Measurements from ENCODE around the gene KDM3B.
"Not testable (repeated sequence)": the region's sequence is repeated elsewhere in the genome, so short reads cannot be mapped to it uniquely, and the experiment has no call there.

Gene KDM3B

GRCh38 chr5:138352071-138352721, at the start of gene KDM3B:
TSS of gene KDM3B (plus strand) at chr5:138352685. CDS start at chr5:138352796, 111 bp downstream.
- peak; percentile 88 for DNase-seq

- peak; percentile 5 for DNase-seq
Measured at GRCh38 chr5:138303372-138303771, 49.1 kb upstream of the KDM3B start.

GRCh38 chr5:138305797-138306196, 46.7 kb upstream of the KDM3B start:
- no peak for DNase-seq

GRCh38 chr5:138315751-138316278, 36.7 kb upstream of the KDM3B start:
- DNase-seq: no peak

- no peak for DNase-seq
Measured at GRCh38 chr5:138316355-138316754, 36.1 kb upstream of the KDM3B start.

- not testable (repeated sequence) for DNase-seq
Measured at GRCh38 chr5:138318211-138318610, 34.3 kb upstream of the KDM3B start.

GRCh38 chr5:138330813-138331448, 21.6 kb upstream of the KDM3B start:
- DNase-seq: peak; percentile 26

- DNase-seq: peak; percentile 100
Measured at GRCh38 chr5:138331449-138332368, 20.8 kb upstream of the KDM3B start, which contains the start of gene CDC25C. TSS of gene CDC25C (minus strand) at chr5:138331804. CDS start at chr5:138331180, 624 bp downstream.

GRCh38 chr5:138334867-138335447, 17.5 kb upstream of the KDM3B start:
- DNase-seq: no peak

- DNase-seq: peak; percentile 87
Measured at GRCh38 chr5:138336952-138337684, 15.4 kb upstream of the KDM3B start.

- DNase-seq: peak; percentile 93
Measured at GRCh38 chr5:138337685-138338410, 14.6 kb upstream of the KDM3B start, which contains the start of gene FAM53C. TSS of gene FAM53C (plus strand) at chr5:138338266. CDS start at chr5:138341336, 3,070 bp downstream.

- no peak for DNase-seq
Measured at GRCh38 chr5:138338411-138339090, 13.9 kb upstream of the KDM3B start.

GRCh38 chr5:138339091-138339456, 13.4 kb upstream of the KDM3B start:
- peak; percentile 30 for DNase-seq

- DNase-seq: no peak
Measured at GRCh38 chr5:138339464-138339863, 13.0 kb upstream of the KDM3B start.

GRCh38 chr5:138340008-138340407, 12.5 kb upstream of the KDM3B start:
- no peak for DNase-seq

- no peak for DNase-seq
Measured at GRCh38 chr5:138344887-138345622, 7.4 kb upstream of the KDM3B start.

- DNase-seq: no peak
Measured at GRCh38 chr5:138346889-138347288, 5.6 kb upstream of the KDM3B start.

GRCh38 chr5:138349852-138350562, 2.5 kb upstream of the KDM3B start:
- peak; percentile 57 for DNase-seq

- no peak for DNase-seq
Measured at GRCh38 chr5:138350563-138350890, 2.0 kb upstream of the KDM3B start.

Measured in fibroblast of skin of right biceps (primary cell).